ENCODE measurements around the gene SIGLEC6.

SIGLEC6 gene

GRCh38 chr19:51472607-51473006 is 58.9 kb downstream of the SIGLEC6 start:
- no peak for DNase-seq

GRCh38 chr19:51471527-51471926 is 59.9 kb downstream of the SIGLEC6 start:
- DNase-seq = no peak

GRCh38 chr19:51470966-51471365 is 60.5 kb downstream of the SIGLEC6 start:
- DNase-seq = no peak

- DNase-seq = no peak
Measured at GRCh38 chr19:51469629-51470028, 61.8 kb downstream of the SIGLEC6 start.

GRCh38 chr19:51469162-51469561 is 62.3 kb downstream of the SIGLEC6 start:
- DNase-seq = no peak

- no peak for DNase-seq
Measured at GRCh38 chr19:51468545-51468920, 62.9 kb downstream of the SIGLEC6 start.

GRCh38 chr19:51467864-51468544 is 63.5 kb downstream of the SIGLEC6 start:
- DNase-seq = no peak
